ENCODE data around the gene OR8K5.

- no peak for TF ChIP-seq CTCF (IDR thresholded peaks at IDR 0.05)
- TF ChIP-seq POLR2A (IDR thresholded peaks at IDR 0.05), result no peak
Observed at GRCh38 chr11:56207790-56208189, 47.7 kb upstream of the OR8K5 start.

Measured in heart left ventricle (tissue), 13 donors.